GM12864 (cell line): ENCODE results near the gene RNF175.

ENCODE experiments used
- DNase-seq: peaks from one replicate; pipeline ENCODE4 v3.0.0-alpha.2; 2011; ENCODE audit warnings: low read depth
- H3K4me3 ChIP-seq: 2 replicates; pipeline ENCODE4 v1.5.1; 2011; ENCODE audit warnings: mild to moderate bottlenecking, low read depth, low read length, control low read depth
- TF ChIP-seq, protein P1 (sequence below): IDR thresholded peaks from 2 replicates; pipeline ENCODE4 v1.5.1; 2011; ENCODE audit warnings: low read depth, mild to moderate bottlenecking, moderate library complexity, low read length, control low read depth, inconsistent platforms; ENCODE audit errors: missing control alignments

The RNF175 gene

DNA sequence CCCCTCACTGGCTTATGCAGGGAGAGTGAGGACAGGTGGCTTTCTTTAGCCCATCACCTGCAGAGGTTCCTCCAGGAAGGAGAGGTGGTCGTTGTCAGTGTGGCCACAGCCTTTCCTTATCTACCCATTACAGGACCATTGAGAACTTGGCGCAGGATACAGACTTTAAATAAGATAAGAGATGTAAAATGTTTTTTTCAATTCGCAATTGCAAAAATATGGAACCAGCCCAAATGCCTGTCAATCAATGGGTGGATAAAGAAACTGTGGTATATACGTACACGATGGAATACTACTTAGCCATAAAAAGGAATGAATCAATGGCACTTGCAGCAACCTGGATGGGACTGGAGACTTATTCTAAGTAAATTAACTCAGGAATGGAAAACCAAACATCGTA lies 6.9 kb upstream of the RNF175 start:
- DNase-seq, result no peak
- TF ChIP-seq, protein P1, sequence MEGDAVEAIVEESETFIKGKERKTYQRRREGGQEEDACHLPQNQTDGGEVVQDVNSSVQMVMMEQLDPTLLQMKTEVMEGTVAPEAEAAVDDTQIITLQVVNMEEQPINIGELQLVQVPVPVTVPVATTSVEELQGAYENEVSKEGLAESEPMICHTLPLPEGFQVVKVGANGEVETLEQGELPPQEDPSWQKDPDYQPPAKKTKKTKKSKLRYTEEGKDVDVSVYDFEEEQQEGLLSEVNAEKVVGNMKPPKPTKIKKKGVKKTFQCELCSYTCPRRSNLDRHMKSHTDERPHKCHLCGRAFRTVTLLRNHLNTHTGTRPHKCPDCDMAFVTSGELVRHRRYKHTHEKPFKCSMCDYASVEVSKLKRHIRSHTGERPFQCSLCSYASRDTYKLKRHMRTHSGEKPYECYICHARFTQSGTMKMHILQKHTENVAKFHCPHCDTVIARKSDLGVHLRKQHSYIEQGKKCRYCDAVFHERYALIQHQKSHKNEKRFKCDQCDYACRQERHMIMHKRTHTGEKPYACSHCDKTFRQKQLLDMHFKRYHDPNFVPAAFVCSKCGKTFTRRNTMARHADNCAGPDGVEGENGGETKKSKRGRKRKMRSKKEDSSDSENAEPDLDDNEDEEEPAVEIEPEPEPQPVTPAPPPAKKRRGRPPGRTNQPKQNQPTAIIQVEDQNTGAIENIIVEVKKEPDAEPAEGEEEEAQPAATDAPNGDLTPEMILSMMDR, result no peak
- H3K4me3 ChIP-seq, result no peak overlapping the region

DNA sequence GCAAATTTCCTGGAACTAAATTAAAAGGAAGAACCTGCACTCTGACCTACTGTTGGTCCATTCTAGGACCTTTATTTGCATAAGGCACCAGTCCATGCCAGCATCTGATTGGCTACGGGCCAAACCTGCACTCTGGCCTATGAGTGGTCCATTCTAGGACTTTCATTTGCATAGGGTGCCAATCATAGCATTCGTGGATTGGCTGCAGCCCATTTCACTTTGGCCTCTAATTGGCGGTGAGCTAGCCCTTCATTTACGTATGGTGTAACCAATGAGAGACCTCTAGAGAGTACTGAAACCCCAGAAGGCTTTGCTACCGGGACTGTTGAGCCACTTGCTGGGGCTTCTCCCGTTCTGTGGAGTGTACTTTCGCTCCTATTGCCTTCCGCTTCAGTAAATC lies 6.1 kb upstream of the RNF175 start:
- TF ChIP-seq, protein P1, result no peak
- H3K4me3 ChIP-seq, result no peak overlapping the region
- no peak for DNase-seq

DNA sequence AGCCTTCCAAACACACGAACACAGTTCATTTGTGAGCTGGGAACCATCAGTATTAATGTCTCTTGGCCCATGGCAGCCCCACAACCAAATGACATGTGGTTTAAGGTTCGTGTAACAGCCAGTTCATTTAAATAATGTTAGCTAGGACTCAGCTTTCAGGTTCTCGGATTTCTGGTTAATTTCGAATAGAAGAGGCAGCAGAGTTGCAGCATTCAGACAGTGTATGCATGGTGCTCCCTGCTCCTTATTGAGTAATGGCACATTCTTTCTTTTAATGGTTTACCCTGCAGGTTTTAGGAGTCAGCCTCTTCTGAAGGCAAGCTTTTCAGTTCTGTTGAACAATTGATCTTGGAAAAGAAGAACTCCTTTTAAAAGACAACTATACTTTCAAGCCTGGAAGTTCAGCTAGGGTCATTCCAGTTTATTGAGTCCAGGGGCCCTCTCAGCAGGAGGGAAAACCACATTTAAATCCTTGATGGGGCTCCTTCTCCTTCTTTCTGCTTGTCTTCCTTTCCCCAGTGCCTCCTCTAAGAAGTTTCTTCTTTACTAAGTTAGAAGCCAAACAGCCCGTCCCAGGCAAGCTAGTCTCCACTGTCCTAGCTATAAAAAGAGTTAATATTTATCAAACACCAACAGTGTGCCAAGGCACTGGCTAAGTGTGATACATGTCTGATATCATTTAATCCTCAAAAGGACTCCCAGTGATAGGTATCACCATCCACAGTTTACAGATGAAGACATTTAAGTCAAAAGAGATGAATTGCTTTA lies 5.0 kb upstream of the RNF175 start:
- TF ChIP-seq, protein P1, result no peak
- H3K4me3 ChIP-seq, result no peak overlapping the region
- no peak for DNase-seq

DNA sequence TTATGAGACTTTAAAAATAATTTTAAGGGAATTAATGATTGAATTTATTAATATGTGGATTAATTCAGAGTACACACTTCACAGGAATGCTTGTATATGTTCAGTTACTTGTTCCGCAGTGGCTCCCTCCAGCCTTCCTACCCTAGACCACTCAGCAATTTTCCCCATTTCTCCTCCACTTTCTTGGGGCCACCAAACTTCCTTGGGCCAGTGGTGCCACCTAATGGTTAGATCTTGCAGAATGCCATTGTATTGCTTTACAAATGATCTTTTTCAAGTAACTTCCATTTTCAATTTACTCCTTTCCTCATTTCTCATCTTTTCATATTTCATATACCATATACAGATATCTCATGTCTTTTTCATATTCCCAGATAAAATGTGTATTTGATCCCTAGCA lies 3.6 kb upstream of the RNF175 start:
- no peak for DNase-seq
- TF ChIP-seq, protein P1, result peak; percentile 27
- no peak overlapping the region for H3K4me3 ChIP-seq

DNA sequence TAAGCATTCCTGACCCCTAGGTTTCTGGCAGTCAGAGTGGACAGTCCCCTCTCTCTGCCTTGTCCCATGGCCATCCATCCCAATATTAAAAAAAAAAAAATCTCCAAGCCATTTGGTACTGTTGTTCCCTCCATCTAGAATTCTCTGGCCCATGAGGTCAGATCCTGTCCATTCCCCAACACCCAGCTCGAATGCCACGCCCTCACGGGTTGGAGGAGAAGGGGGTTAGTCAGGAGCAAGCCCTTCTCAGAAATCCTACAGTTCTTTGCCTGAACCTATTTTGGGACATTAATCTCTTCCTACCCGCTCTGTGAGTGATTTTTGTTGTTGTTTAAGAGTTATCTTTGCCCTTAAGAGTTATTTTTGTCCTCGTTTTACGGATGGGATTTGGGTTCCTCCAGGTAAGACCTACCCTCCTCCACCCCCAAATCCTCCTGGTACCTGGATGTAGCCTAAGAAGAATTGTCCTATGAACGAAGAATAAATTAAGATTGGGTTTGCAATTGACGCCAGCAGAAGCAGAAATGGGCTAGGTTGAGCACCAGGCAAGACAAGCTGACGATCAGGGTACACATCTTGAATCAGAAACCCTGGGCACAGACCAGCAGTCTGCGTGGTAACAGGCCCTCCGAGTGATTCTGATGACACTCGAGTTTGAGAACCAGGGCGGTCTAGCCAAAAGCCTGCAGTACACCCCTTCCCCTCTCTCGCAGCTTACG lies 977 bp downstream of the RNF175 start:
- TF ChIP-seq, protein P1, result no peak
- H3K4me3 ChIP-seq, result no peak overlapping the region

DNA sequence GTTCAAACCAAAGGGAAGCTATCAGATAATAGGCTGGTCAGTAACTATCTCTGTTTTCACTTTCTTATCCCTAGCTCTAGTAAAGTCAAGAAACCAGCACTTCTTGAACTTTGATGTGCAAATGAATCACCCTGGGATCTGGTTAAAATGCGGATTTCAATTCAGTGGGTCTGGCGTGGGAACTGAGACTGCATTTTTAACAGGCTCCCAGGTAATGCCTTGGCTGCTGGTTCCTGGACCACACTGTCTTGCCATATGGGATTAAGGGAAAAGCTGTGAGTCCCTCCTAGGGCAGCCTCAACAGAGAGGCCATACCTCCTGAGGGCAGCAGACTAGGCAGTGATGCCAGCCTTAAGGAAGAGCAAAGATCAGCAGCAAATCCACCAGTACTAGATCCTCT lies 1.7 kb downstream of the RNF175 start:
- DNase-seq, result no peak
- no peak overlapping the region for H3K4me3 ChIP-seq
- TF ChIP-seq, protein P1, result no peak

More for the DNA sequence above, 977 bp downstream of the RNF175 start:
- no peak for DNase-seq
